GM18951 (cell line): Measurements from ENCODE around the gene RIMBP2.
"Not testable (repeated sequence)": the region's sequence is repeated elsewhere in the genome, so short reads cannot be mapped to it uniquely, and the experiment has no call there.

ENCODE experiments used
- POLR2A ChIP-seq: IDR thresholded peaks from 4 replicates; pipeline ENCODE4 v1.6.1; 2011; ENCODE audit warnings: mild to moderate bottlenecking; ENCODE audit not compliant: insufficient read length, insufficient read depth; ENCODE audit errors: extremely low read depth
- in situ Hi-C: fragments of 300-500 bp; cut with MboI; formaldehyde crosslinking; loops from one replicate; pipeline ENCODE4 v1.12.0; 2022; ENCODE audit warnings: low sequenced_read_pairs, mixed read lengths, inconsistent platforms; ENCODE audit not compliant: unreplicated experiment

RIMBP2 gene

DNA sequence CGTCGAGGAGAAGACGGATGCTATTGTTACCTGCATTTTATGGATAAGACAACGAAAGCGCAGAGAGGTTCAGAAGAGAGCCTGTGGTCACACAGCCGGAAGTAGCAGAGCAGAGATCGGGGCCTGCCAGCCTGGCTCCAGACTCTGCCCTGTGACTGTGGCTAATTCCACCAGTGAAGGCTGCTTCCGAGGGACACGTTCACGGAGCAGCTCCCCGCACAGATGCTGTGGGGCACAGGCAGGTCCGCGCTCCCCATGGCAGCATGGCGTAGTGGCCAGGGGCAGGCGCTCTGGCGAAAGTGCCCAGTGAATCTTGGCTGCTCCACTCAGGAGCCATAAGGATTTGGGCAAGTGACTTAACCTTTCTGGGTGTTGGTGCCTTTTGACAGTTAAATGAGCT is 9.8 kb downstream of the RIMBP2 start:
- in situ Hi-C loops, result no loop called here
- no peak for TF ChIP-seq POLR2A

- TF ChIP-seq POLR2A, result no peak
- in situ Hi-C loops, result no loop called here
Observed at GRCh38 chr12:130705178-130705822, 10.8 kb downstream of the RIMBP2 start.

DNA sequence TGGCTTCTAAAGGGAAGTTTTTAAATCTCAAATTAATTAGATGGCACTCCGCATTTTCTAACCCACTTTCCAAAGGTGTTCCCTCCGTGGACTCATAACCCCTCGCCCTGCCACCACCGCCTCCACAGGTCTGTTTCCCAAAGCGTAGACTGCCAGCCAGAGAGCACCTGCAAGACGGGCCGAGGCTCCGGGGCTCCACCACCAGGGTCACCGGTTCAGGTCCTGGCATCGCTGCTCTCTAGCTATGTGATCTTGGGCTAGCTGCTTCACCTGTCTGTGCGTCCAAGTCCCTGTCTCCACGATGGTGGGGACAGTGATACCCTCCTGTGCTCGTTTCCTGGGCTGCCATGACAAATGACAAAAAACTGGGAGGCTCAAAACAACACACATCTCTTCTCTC is 11.5 kb downstream of the RIMBP2 start:
- TF ChIP-seq POLR2A, result no peak
- in situ Hi-C loops, result no loop called here

- in situ Hi-C loops, result no loop called here
- TF ChIP-seq POLR2A, result no peak
Observed at GRCh38 chr12:130703733-130704375, 12.2 kb downstream of the RIMBP2 start.

GRCh38 chr12:130702966-130703732 is 12.9 kb downstream of the RIMBP2 start:
- in situ Hi-C loops, result no loop called here
- TF ChIP-seq POLR2A, result no peak

DNA sequence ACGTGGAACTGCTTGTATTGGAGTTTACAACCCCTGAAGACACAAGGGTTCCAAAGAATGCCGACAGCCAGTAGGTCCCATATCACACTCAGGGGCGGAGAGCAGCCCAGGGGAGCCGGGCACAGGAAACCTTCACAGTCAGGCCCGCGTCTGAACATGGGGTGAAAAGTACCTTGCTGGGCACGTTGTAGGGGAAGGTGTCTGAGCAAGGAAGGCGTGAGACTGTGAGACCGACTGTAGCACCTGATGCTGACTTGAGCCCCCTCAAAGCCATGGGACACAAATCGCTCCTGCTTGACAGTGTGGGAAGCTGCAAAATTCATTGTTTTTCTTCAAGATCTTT is 14.7 kb downstream of the RIMBP2 start:
- no peak for TF ChIP-seq POLR2A
- in situ Hi-C loops, result no loop called here

DNA sequence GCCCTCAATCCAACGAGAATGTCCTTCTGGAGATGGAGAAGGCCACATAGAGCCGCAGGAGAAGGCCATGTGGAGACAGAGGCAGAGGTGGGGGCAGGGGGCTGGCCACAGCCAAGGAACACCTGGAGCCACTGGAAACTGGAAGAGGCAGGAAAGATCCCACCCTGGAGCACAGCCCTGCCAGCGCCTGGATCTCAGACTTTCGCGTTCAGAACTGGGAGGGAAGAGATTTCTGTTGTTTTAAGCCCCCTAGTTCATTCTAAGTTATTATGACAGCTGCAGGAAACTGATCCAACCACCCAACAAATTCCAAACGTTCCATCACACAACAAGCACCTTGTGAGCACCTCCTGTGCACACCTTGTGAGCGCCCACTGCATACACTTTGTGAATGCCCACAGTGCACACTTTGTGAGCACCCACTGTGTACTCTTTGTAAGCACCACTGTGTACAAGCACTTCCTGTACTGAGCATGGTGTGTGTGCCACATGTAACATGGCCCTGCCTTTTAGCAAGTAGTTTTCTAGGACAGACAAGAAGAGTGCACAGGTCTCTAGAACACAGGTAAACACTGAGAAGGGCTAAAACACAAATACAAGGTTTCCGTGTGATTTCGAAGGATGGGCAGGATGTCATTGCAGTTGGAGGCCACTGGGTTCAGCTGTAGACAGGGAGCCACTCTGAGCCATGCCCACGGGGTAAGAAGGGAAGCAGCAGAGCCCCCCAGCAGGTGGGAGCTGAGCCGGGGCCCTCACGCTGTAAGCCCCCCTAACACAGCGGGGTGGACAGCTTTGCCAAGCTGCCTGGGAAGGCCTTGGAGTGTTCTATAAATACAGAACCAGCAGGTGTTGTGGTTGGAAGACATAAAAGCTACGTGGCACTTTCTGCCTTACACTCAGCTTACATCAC is 15.4 kb downstream of the RIMBP2 start:
- TF ChIP-seq POLR2A, result no peak
- in situ Hi-C loops, result no loop called here

- no peak for TF ChIP-seq POLR2A
- in situ Hi-C loops, result no loop called here
Observed at GRCh38 chr12:130698106-130698505, 18.0 kb downstream of the RIMBP2 start.

GRCh38 chr12:130696379-130697100 is 19.6 kb downstream of the RIMBP2 start:
- no peak for TF ChIP-seq POLR2A
- in situ Hi-C loops, result no loop called here

DNA sequence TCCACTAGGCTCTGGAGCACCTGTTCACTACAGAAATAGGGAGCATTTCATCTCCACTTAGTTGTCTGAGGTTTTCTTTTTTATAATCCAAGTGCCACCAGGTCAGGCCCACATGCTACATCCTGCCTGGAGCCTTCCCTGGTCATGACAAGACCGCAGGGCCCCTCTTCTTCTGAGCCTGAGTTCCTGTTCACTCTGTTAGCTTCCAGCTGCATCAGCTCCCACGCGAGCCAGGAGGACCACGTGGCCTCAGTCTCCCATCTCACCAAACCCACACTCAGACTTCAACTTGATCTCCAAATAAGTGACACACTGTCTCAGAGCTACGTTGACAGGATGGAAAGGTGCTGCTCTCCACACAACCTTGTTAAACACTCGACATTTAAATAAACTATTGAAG is 21.0 kb downstream of the RIMBP2 start:
- in situ Hi-C loops, result no loop called here

GRCh38 chr12:130689408-130690405 is 26.4 kb downstream of the RIMBP2 start:
- in situ Hi-C loops, result no loop called here

More for the DNA sequence above, 21.0 kb downstream of the RIMBP2 start:
- no peak for TF ChIP-seq POLR2A

DNA sequence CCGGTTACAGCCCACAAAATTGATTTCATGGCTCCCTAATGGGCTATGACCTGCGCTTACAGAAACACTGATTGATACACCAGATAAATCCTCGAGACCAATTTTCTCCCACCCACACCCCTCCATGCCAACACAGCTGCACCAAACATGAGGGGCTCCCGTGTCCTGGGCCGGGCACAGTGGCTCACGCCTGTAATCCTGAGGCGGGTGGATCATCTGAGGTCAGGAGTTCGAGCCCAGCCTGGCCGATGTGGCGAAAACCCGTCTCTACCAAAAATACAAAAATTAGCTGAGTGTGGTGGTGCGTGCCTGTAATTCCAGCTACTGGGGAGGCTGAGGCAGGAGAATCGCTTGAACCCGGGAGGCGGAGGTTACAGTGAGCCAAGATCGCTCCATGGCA is 27.1 kb downstream of the RIMBP2 start:
- in situ Hi-C loops, result not testable (repeated sequence)

More at GRCh38 chr12:130689408-130690405, 26.4 kb downstream of the RIMBP2 start:
- TF ChIP-seq POLR2A, result no peak
